ENCODE measurements around the gene NF2. TPM values are rescaled to one million over a fixed set of nuclear protein-coding genes. Genes with fewer than 3 reads are reported as not detected.

NF2 gene
- total and polyA plus RNA-seq, 4 donors: 8.9 to 49.7 (median 16.3) TPM

DNA sequence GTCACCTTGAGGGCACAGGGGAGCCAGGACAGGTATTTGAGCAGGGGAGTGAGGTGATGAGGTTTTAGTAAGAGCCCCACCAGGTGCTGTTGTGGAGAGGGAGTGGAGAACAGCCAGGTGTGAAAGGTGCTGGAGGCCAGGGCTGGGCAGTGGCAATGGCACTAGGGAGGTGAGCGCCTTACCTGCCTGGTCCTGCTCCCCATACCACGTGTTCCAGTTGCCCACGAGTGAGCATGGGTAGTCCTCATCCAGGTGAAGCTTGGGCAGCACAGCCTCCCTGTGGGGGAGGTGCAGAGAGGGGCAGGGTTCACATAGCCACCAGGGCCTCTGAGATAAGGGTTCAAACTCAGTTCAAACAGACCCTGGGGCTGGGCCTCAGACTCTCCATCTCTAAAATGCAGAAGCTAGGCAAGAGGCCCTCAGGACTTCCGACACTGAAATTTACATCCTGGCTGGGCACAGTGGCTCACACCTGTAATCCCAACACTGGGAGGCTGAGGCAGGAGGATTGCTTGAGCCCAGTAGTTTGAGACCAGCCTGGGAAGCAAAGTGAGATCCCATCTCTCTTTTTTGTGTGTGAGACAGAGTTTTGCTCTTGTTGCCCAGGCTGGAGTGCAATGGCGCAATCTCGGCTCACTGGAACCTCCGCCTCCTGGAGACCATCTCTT lies 34.3 kb upstream of the NF2 start:
- Histone ChIP-seq H3K9ac (ENCODE audit: insufficient read depth in 1 of 2, low read length in 2 of 2) (no peak overlapping the region), H3K4me3 (no peak overlapping the region), H3K9me3 (ENCODE audit: control insufficient read depth in 4 of 4, insufficient read depth in 3 of 4, low read length in 3 of 4) (peaks cover 0 to 2% (median 0%) of the 10 kb centered on the region in 4 donors), H3K27me3 (ENCODE audit: control insufficient read depth in 3 of 3, insufficient read depth in 3 of 3, low read length in 2 of 3) (no peaks in the 10 kb centered on the region), H3K27ac (ENCODE audit: low read depth in 1 of 2, low read length in 1 of 2) (no peak overlapping the region), H3K4me1 (ENCODE audit: control insufficient read depth in 5 of 5, insufficient read depth in 5 of 5, low read length in 5 of 5) (no peaks in the 10 kb centered on the region), H3K36me3 (ENCODE audit: control insufficient read depth in 4 of 4, insufficient read depth in 4 of 4, low read length in 4 of 4) (peaks cover 0 to 20% (median 13%) of the 10 kb centered on the region in 4 donors)
- WGBS, 2 donors: 90 to 98% methylated on average over 7 of the region's 7 CpGs
- TF ChIP-seq, protein P1, sequence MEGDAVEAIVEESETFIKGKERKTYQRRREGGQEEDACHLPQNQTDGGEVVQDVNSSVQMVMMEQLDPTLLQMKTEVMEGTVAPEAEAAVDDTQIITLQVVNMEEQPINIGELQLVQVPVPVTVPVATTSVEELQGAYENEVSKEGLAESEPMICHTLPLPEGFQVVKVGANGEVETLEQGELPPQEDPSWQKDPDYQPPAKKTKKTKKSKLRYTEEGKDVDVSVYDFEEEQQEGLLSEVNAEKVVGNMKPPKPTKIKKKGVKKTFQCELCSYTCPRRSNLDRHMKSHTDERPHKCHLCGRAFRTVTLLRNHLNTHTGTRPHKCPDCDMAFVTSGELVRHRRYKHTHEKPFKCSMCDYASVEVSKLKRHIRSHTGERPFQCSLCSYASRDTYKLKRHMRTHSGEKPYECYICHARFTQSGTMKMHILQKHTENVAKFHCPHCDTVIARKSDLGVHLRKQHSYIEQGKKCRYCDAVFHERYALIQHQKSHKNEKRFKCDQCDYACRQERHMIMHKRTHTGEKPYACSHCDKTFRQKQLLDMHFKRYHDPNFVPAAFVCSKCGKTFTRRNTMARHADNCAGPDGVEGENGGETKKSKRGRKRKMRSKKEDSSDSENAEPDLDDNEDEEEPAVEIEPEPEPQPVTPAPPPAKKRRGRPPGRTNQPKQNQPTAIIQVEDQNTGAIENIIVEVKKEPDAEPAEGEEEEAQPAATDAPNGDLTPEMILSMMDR (IDR thresholded peaks at IDR 0.05; ENCODE audit: control extremely low read depth, extremely low read depth): no peak
- ATAC-seq (ENCODE audit: insufficient read depth, low FRiP score) (no peak), DNase-seq (no peak)

DNA sequence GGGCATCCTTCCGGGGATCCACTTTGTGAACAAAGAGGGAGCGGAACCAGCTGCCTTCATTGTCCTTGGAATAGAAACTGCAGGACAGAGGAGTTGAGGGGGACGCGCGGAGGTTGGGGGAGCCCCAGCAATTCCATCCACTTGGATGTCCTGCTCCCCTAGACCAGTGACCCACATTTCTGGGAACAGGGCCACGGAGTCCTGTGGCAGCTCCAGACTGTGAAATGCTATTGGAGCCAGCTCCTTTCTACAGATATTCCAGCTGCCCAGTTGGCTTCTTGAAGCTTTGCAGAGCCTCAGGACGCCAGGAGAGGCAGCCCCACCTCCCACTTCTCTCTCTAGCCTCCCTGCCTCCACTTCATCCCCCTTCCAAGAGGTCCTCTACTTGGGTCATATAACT lies 33.0 kb upstream of the NF2 start:
- no peak for ATAC-seq (ENCODE audit: insufficient read depth, low FRiP score)
- no peak for DNase-seq
- Histone ChIP-seq H3K9ac (ENCODE audit: insufficient read depth in 1 of 2, low read length in 2 of 2) (no peak overlapping the region), H3K27me3 (ENCODE audit: control insufficient read depth in 3 of 3, insufficient read depth in 3 of 3, low read length in 2 of 3) (no peaks in the 10 kb centered on the region), H3K4me3 (no peak overlapping the region), H3K27ac (ENCODE audit: low read depth in 1 of 2, low read length in 1 of 2) (no peak overlapping the region), H3K4me1 (ENCODE audit: control insufficient read depth in 5 of 5, insufficient read depth in 5 of 5, low read length in 5 of 5) (no peaks in the 10 kb centered on the region), H3K36me3 (ENCODE audit: control insufficient read depth in 4 of 4, insufficient read depth in 4 of 4, low read length in 4 of 4) (peaks cover 0 to 20% (median 11%) of the 10 kb centered on the region in 4 donors), H3K9me3 (ENCODE audit: control insufficient read depth in 4 of 4, insufficient read depth in 3 of 4, low read length in 3 of 4) (peaks cover 0 to 2% (median 0%) of the 10 kb centered on the region in 4 donors)
- TF ChIP-seq, protein P1 (IDR thresholded peaks at IDR 0.05; ENCODE audit: control extremely low read depth, extremely low read depth): no peak
- 91 to 93% methylated on average over 7 of the region's 7 CpGs for WGBS, 2 donors

DNA sequence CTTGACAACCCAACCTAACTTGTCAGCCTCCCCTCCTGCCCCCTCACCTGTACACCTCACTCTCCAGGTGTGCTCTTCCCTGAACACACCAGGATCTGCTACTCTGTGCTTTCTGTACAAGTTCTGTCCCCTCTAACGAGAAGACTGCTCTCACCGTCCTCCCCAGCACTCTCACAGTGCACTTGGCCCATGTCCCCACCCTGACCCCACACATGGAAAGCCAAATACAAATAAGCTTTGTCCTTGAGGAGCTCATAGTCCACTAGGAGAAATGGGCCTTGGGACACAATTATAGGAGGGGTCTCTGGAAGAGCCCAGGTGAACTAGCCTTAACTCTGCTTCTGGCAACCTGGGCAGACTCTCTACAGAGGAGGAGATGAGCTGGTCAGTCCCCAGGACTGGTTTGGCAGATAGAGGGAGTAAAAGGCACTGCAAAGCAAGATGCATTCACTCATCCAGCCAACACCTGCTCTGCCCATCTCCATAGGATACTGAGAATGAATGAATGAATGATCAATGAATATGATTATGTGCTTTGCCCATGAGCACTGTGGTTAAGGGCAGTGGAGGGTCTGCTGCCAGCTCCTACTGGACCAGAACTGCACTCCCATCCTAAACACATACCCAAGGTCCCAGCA lies 32.4 kb upstream of the NF2 start:
- TF ChIP-seq, protein P1 (IDR thresholded peaks at IDR 0.05; ENCODE audit: control extremely low read depth, extremely low read depth): no peak
- H3K4me3 ChIP-seq: no peak overlapping the region
- WGBS, 2 donors: 83 to 87% methylated on average over 2 of the region's 2 CpGs

More for the DNA sequence above, 32.4 kb upstream of the NF2 start:
- peaks cover 0 to 2% (median 0%) of the 10 kb centered on the region in 4 donors for H3K9me3 ChIP-seq (ENCODE audit: control insufficient read depth in 4 of 4, insufficient read depth in 3 of 4, low read length in 3 of 4)
- H3K4me1 ChIP-seq (ENCODE audit: control insufficient read depth in 5 of 5, insufficient read depth in 5 of 5, low read length in 5 of 5): no peaks in the 10 kb centered on the region
- H3K27me3 ChIP-seq (ENCODE audit: control insufficient read depth in 3 of 3, insufficient read depth in 3 of 3, low read length in 2 of 3): no peaks in the 10 kb centered on the region
- H3K27ac ChIP-seq (ENCODE audit: low read depth in 1 of 2, low read length in 1 of 2): no peak overlapping the region
- ATAC-seq (ENCODE audit: insufficient read depth, low FRiP score): no peak
- H3K36me3 ChIP-seq (ENCODE audit: control insufficient read depth in 4 of 4, insufficient read depth in 4 of 4, low read length in 4 of 4): peaks cover 0 to 20% (median 10%) of the 10 kb centered on the region in 4 donors
- no peak for DNase-seq
- H3K9ac ChIP-seq (ENCODE audit: insufficient read depth in 1 of 2, low read length in 2 of 2): no peak overlapping the region

Measured in lung (tissue), 12 donors.